Measurements from ENCODE around the gene MSANTD3.

MSANTD3 gene

DNA sequence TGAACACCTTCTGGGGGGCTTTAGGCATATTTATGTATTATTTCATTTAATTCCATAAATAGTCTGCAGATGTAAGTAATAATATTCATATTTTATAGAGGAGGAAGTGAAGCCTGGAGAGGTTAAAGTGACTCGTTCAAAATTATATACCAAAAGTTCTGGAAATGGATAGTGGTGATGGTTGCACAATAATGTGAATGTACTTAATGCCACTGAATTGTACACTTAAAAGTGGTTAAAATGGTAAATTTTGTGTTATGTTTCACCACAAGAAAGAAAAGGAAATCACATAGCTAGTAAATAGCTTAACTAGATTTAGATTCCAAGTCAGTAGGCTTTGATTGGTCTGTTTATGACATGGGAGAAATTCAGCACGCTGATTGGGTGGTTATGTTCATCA, 33.0 kb downstream of the MSANTD3 start:
- H3K79me2 ChIP-seq (ENCODE audit: low read length) = no peaks in the 10 kb centered on the region
- no peak overlapping the region for H3K27ac ChIP-seq (ENCODE audit: low read length)
- no peaks in the 10 kb centered on the region for H3K36me3 ChIP-seq (replicated peaks; ENCODE audit: insufficient read depth, low read length)
- no peak for TF ChIP-seq EZH2 (optimal IDR thresholded peaks at IDR 0.05; ENCODE audit: low read depth, low read length)
- TF ChIP-seq, protein P1, sequence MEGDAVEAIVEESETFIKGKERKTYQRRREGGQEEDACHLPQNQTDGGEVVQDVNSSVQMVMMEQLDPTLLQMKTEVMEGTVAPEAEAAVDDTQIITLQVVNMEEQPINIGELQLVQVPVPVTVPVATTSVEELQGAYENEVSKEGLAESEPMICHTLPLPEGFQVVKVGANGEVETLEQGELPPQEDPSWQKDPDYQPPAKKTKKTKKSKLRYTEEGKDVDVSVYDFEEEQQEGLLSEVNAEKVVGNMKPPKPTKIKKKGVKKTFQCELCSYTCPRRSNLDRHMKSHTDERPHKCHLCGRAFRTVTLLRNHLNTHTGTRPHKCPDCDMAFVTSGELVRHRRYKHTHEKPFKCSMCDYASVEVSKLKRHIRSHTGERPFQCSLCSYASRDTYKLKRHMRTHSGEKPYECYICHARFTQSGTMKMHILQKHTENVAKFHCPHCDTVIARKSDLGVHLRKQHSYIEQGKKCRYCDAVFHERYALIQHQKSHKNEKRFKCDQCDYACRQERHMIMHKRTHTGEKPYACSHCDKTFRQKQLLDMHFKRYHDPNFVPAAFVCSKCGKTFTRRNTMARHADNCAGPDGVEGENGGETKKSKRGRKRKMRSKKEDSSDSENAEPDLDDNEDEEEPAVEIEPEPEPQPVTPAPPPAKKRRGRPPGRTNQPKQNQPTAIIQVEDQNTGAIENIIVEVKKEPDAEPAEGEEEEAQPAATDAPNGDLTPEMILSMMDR (IDR thresholded peaks at IDR 0.05; ENCODE audit: low read length) = no peak
- no peak for TF ChIP-seq EZH2phosphoT487 (IDR thresholded peaks at IDR 0.05; ENCODE audit: low read length)
- H2AFZ ChIP-seq (ENCODE audit: low read length) = no peak overlapping the region
- H3K9me3 ChIP-seq (replicated peaks; ENCODE audit: insufficient read depth, low read length) = no peaks in the 10 kb centered on the region
- no peak overlapping the region for H3K4me3 ChIP-seq (ENCODE audit: low read length)
- no peaks in the 10 kb centered on the region for H3F3A ChIP-seq (ENCODE audit: insufficient read depth, low read length)
- no peaks in the 10 kb centered on the region for H3K4me1 ChIP-seq (ENCODE audit: low read length)
- no peaks in the 10 kb centered on the region for H3K27me3 ChIP-seq (replicated peaks; ENCODE audit: insufficient read depth, low read length)
- no peaks in the 10 kb centered on the region for H3K9me2 ChIP-seq (replicated peaks; ENCODE audit: insufficient read depth, low read length)
- no peaks in the 10 kb centered on the region for H4K20me1 ChIP-seq (ENCODE audit: insufficient read depth, low read length)
- H3K4me2 ChIP-seq (ENCODE audit: low read depth, low read length) = no peak overlapping the region
- no peak for DNase-seq
- no peak overlapping the region for H3K9ac ChIP-seq (ENCODE audit: low read length)

DNA sequence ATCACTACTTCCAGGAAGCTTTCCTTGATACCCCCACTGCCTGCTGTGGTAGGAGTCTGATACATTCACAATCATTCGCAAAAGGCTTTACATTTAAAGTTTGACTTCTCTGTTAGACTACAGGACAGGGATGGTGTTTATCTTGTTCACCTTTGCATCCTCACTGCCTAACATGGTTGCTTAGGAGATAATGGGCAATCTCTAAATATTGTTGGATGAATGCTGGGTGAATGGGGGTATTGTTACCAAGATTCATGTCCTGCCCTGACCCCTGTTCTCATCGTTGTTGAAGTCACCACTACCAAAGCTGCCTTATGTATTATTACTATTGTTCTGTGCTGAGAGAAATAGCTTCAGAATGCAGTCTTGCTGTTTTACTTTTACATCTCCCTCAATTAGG, 38.3 kb downstream of the MSANTD3 start:
- Histone ChIP-seq H3K36me3 (replicated peaks; ENCODE audit: insufficient read depth, low read length) (no peaks in the 10 kb centered on the region), H3K4me1 (ENCODE audit: low read length) (no peaks in the 10 kb centered on the region), H3K9ac (ENCODE audit: low read length) (no peak overlapping the region), H3K4me3 (ENCODE audit: low read length) (no peak overlapping the region), H3K9me3 (replicated peaks; ENCODE audit: insufficient read depth, low read length) (no peaks in the 10 kb centered on the region), H2AFZ (ENCODE audit: low read length) (no peak overlapping the region), H3K79me2 (ENCODE audit: low read length) (no peaks in the 10 kb centered on the region), H3K27me3 (replicated peaks; ENCODE audit: insufficient read depth, low read length) (no peaks in the 10 kb centered on the region), H4K20me1 (ENCODE audit: insufficient read depth, low read length) (no peaks in the 10 kb centered on the region), H3K4me2 (ENCODE audit: low read depth, low read length) (no peak overlapping the region), H3F3A (ENCODE audit: insufficient read depth, low read length) (no peaks in the 10 kb centered on the region), H3K27ac (ENCODE audit: low read length) (no peak overlapping the region), H3K9me2 (replicated peaks; ENCODE audit: insufficient read depth, low read length) (no peaks in the 10 kb centered on the region)
- TF ChIP-seq EZH2phosphoT487 (IDR thresholded peaks at IDR 0.05; ENCODE audit: low read length) = no peak
- TF ChIP-seq, protein P1 (IDR thresholded peaks at IDR 0.05; ENCODE audit: low read length) = no peak
- no peak for TF ChIP-seq EZH2 (optimal IDR thresholded peaks at IDR 0.05; ENCODE audit: low read depth, low read length)
- no peak for DNase-seq

GRCh38 chr9:100465761-100466160, 38.8 kb downstream of the MSANTD3 start:
- Histone ChIP-seq H3K9me2 (replicated peaks; ENCODE audit: insufficient read depth, low read length) (no peaks in the 10 kb centered on the region), H3K4me2 (ENCODE audit: low read depth, low read length) (no peak overlapping the region), H3K27me3 (replicated peaks; ENCODE audit: insufficient read depth, low read length) (no peaks in the 10 kb centered on the region), H2AFZ (ENCODE audit: low read length) (no peak overlapping the region), H3K79me2 (ENCODE audit: low read length) (no peaks in the 10 kb centered on the region), H3K9me3 (replicated peaks; ENCODE audit: insufficient read depth, low read length) (no peaks in the 10 kb centered on the region), H3K4me1 (ENCODE audit: low read length) (no peaks in the 10 kb centered on the region), H3K4me3 (ENCODE audit: low read length) (no peak overlapping the region), H3K36me3 (replicated peaks; ENCODE audit: insufficient read depth, low read length) (no peaks in the 10 kb centered on the region), H4K20me1 (ENCODE audit: insufficient read depth, low read length) (no peaks in the 10 kb centered on the region), H3F3A (ENCODE audit: insufficient read depth, low read length) (no peaks in the 10 kb centered on the region), H3K9ac (ENCODE audit: low read length) (no peak overlapping the region), H3K27ac (ENCODE audit: low read length) (no peak overlapping the region)
- DNase-seq = no peak
- TF ChIP-seq EZH2phosphoT487 (IDR thresholded peaks at IDR 0.05; ENCODE audit: low read length) = no peak
- TF ChIP-seq, protein P1 (IDR thresholded peaks at IDR 0.05; ENCODE audit: low read length) = no peak
- TF ChIP-seq EZH2 (optimal IDR thresholded peaks at IDR 0.05; ENCODE audit: low read depth, low read length) = no peak

All from MM.1S (cell line).